Smooth muscle cell of bladder (primary cell): Measurements from ENCODE around the gene GDI1. TPM values are rescaled to one million over a fixed set of nuclear protein-coding genes. Genes with fewer than 3 reads are reported as not detected.

Experiments
- total RNA-seq: library from RNA; depleted of rRNA; stranded (reverse); fragments of >200 nt; gene quantifications from 2 replicates; pipeline ENCODE4 v1.2.3, GENCODE V29; 2014

GDI1 gene
- 58.6 and 81.1 TPM in 2 replicates for total RNA-seq

DNA sequence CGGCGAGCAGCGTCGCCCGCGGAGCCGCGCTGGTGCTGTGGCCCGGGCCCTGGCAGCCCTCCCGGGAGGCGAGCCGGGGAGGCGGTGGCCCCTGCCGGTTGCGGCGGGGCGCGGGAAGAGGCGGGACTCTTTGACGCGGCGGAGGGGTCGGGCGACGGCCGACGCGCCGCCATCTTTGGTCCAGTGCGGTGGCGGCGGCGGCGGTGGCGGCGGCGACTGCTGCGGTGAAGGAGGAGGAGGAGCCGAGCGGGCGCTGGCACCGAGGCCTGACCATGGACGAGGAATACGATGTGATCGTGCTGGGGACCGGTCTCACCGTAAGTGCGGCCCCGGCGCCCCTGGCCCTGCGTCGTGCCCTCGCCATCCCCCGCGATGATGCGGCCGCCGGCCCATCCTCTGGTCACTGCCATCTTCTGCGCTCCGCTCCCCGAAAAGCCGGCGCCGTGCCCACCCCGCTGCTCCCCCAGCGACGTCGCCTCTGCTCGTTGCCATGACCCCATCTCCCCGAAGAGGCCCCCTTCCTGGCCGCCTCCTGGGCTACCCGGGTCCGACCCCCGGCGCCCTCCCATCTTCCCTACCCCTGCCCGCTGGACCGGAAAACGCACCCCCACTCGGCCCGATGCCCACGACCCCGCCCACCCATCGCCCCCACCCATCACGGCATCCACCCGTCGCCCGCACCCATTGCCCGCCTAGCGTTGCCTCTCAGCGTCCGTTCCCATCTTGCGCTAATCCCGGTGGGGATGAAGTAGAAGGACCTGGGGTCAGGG lies at the start of gene GDI1:
TSS of gene GDI1 (plus strand) at position 172 of the 770 bp plus-strand sequence. CDS start at position 273, 101 bp downstream.

DNA sequence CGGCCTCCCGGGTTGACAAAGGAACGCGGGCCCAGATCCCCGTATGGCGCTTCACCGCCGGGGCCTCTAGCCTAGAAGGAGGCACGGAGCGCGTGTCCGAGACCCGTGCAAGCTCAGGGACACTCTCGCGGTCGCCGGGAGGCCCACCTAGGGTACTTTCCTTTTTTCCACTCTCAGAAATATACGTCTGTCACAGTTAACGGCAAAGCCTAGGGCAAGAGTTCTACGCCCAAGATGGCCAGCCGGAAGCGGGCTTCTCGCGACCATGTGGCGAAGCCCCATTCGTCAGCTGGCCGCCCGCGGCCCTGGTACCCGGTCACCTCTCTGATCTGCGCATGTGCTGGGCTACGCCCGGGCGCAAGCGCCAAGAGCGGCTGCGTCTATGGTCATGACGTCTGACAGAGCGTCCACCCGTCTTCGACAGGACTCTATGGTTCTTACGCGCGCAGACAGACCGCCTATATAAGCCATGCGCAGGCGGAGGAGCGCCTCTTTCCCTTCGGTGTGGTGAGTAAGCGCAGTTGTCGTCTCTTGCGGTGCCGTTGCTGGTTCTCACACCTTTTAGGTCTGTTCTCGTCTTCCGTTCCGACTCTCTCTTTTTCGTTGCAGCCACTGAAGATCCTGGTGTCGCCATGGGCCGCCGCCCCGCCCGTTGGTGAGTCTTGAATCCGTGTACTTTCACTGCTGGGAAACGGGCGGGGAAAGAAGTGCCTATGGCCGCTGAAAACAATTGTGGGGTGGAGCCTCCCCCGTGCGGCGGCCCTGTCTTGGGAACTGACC lies 38.9 kb upstream of the GDI1 start, which contains the start of gene RPL10:
TSS of gene RPL10 (plus strand) at position 490 of the 780 bp plus-strand sequence. CDS start at position 633, 143 bp downstream.

DNA sequence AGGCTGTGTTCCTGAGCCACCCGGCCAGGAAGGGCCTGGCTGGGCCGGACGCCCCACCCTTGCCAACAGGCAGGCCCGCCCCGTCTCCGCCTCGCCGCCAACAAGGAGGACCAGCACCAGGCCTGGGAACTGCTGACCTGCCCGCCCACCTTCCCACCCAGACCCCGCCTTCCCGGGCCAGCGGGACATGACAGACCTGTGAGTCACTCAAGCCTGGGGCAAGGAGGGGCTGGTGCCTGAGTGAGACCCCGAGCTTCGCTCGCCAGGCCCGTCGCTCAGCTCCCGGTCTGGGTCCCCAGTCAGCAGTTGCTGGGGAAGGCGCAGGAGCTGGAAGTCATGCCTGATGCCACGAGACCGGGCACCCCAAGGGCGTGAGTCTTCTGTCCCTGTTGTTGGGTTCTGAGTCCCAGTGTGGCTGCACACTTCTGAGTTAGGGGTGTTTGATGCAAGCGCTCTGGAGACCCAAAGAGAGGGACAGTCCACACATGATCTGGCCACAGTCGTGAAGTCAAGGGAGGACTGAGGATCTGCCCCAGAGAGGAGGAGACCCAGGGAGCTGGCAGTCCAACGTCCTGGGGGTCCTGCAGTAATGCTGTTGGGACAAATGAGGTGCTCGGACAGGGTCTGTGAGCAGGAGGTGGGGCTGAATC lies 27.6 kb upstream of the GDI1 start, which contains the start of gene DNASE1L1:
TSS of gene DNASE1L1 (minus strand) at position 33 of the 650 bp plus-strand sequence. CDS start 3,686 bp downstream, outside the sequence.

DNA sequence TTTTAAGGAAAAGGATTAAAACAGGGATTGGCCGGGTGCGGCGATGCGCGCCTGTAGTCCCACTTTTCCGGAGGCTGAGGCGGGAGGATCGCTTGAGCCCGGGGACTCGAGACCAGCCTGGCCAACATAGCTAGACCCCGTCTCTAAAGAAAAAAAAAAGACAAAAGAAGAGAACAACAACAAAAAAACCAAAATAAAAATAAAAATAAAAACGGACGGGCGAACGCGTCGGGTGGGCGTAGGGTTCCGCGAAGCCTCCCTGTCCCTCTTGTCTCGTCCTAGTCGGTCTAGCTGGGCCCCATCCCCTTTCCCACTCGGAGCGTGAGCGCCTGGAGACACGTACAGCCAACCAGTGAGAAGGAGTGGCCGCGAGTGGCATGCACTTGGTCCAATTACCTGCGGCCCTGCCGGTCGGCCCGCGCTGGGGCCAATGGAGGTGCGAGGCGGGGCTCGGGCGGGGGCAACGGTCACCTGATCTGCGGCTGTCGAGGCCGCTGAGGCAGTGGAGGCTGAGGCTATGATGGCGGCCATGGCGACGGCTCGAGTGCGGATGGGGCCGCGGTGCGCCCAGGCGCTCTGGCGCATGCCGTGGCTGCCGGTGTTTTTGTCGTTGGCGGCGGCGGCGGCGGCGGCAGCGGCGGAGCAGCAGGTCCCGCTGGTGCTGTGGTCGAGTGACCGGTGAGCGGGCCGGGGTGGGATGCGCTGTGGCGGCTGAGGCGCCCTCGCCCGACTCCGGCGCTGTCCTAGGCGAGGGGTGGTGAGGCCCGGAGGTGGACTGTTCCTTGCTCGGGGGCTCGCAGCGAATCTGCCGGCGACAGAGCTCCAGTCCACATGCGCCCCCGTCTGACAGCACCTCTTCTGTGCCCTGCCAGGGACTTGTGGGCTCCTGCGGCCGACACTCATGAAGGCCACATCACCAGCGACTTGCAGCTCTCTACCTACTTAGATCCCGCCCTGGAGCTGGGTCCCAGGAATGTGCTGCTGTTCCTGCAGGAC lies 8.5 kb upstream of the GDI1 start, which contains the start of gene ATP6AP1:
TSS of gene ATP6AP1 (plus strand) at position 502 of the 996 bp plus-strand sequence. CDS start at position 518, 16 bp downstream.

DNA sequence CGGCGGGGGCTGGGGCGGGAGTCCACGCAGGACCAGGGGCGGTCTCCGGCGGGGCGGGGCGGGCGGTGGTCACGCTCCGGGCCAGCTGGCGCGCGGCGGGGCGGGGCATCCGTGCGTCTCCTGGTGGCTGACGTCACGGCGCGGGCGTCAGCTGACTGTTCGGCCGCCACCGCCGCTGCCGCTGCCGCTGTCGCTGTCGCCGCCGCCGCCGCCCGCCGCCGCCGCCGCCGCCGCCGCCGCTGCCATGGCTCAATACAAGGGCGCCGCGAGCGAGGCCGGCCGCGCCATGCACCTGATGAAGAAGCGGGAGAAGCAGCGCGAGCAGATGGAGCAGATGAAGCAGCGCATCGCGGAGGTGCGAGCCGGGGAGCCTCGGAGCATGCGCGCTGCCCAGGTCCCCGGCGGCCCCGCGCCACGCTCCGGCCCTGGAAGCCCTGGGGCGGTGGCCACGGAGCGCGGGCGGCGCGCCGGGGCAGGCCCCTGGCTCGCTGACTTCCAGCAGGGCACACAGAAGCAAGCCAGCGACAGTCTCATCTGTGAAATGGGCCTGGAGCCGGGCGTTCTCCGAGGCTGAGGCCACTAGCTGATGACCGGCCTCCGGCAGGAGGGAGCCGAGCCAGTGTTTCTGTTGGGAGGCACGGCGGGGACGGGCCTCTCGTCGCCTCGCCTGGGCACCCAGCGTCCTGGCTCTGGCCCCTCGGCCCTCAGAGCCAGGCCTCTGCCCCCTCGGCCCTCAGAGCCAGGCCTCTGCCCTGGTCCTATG lies 7.2 kb downstream of the GDI1 start, which contains the start of gene FAM50A:
TSS of gene FAM50A (plus strand) at position 150 of the 763 bp plus-strand sequence. CDS start at position 245, 95 bp downstream.

DNA sequence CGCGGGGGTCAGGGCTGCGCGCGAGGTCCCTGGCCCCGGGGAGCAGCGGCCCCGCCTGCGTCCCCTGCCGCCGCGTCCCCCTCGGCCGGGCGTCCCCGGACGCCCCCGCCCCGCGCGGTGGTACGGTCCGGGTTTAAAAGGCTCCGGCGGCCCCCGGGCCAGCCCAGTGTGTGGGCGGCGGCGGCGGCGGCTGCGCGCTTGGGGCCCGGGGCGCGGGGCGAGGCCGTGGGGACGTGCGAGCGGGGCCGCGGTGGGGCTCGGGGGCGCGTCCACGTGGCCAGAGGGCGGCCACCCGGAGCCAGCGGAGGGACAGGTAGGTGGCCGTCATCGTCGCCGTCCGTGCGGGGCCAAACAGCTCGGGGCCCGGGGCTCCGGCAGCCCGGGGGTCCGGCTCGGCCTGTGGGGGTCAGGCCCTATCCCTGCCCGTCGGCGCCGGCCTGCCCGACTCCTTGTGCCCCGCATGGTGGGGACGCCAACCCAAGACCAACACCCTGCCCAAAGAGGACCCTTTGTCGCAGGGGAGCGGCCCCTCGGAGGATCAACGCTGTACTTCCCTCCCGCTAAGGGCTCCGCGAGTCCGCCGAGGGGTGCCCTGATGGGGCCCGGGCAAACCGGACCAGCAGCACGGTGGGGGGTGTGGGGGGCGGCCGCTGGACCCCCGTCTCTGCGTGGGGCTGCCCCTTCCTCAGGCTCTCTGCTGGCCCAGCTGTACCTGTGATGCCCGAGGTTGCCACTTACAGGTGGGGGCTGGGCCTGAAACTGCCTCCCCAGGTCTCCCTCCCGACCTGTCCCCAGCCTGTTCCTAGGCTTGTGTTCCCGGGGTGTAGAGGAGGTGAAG lies 21.4 kb downstream of the GDI1 start, which contains the start of gene PLXNA3:
TSS of gene PLXNA3 (plus strand) at position 166 of the 838 bp plus-strand sequence. CDS start 1,903 bp downstream, outside the sequence.

DNA sequence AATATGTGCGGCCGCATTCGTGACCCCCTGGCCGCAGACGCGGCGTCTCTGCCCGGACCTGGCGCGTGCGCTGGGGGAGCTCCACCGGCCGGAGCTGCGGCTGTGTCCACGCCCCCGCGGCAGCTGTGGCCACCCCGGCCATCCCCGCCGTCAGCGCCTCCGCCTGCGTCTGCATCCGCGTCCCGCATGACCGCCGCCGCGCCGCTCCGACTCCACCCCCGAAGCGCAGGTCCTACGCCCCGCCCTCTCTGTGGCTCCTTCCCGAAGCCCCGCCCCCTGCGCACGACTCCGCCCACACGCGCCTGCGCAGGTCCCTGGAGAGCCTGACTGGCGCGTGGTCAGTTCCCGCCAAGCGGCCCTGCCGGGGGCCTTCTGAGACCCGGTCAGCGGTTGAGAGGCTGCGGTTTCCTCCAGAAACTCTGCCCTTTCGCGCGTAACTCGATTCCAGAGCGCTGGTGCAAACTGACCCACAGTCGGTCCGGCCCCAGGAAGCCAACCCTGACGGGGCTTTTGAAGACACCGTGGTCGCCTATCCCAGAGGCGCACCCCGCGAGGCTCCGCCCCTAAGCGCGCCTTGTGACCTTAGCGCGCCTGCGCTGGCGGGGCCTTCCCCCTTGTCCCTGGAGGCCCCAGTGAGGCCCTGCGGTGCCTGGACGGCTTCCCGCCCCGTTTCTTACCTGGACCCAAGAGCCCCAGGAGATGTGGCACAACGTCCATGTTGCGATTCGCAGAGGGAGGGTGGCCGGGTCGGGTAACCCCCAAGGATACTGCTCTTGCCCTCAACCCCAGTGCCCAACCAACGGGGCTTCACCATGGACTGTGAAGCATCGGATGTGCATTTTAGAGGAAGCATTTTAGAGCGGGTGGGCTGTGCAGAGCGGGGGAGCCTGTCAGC lies 42.0 kb downstream of the GDI1 start, which contains the start of gene LAGE3:
TSS of gene LAGE3 (minus strand) at position 554 of the 895 bp plus-strand sequence. CDS start at position 188, 366 bp downstream.

DNA sequence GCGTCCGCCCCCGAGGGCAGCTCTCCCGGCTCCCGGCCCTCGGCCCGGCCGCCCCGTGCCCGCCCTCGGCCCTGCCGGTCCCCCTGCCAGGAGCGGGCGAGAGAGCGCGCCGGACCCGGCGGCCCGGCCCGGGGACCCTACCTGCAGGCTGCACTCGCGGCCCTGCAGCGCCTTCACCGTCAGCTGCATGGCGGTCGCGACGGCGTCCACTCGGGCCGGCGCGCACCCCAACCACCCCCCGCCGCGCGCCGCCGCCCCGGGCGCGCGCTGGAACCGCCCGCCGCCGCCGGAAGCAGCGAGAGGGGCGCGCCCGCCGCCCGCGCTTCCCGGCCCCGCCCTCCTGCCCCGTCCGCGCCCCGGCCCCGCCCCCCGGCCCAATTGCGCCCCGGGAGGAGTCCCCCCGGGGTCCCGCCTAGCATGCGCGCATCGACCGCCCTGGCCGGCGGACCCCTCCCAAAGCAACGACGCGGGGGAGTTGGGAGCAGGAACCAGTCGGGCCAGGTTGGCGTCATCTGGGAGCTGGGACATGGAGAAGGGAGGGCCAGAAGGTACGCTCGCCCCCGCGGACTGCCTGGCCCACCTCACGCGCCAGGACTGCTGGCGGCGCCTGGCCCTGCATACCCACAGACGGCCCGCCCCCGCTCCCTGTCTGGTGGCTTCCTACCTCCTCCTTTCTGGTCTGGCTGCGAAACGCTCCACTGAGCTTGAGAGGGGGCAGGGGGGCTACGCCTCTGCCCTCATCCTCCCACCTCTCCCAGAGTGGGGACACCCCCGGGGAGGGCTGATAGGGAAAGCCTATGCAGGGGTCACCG lies 49.6 kb downstream of the GDI1 start, which contains the start of gene UBL4A:
TSS of gene UBL4A (minus strand) at position 220 of the 812 bp plus-strand sequence. CDS start at position 189, 31 bp downstream.

DNA sequence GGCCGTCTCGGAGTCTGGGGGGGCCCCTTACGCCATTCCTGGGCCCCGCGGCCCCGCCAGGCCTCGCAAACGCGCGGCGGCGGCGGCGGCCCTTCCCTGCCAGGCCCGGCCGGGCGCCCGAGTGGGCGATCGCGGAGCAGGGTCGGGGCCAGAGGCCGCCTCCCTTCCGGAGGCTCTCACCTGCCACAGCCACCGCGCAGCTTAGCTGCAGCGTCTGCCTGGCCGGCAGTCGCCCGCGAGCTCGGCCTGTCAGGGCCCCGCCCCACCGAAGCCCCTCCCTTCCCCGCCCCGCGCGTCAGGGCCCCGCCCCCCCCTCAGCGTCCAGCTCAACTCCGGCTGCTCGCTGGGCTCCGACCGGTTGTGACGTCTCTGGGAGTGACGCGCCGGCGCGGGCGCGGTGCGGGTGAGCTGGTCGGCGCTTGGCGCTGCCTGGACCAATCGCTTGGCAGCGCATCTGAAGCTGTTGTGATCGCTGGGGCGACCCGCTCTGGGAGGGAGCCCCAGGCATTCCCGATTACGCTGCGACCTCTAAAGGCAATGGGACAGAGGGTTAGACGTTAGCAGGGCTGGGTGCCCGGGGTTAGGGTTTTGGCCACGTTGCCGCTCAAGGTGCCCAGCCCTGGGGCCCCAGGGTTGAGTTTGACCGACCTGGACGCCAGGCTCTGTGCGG lies 53.6 kb downstream of the GDI1 start, which contains the start of gene SLC10A3:
TSS of gene SLC10A3 (minus strand) at position 216 of the 670 bp plus-strand sequence. CDS start 1,689 bp downstream, outside the sequence.

Other genes starting within 250 kb of the GDI1 start
- not detected in 2 replicates for gene OPN1MW2, start 217.4 kb upstream of the GDI1 start, total RNA-seq
- not detected in 2 replicates for gene OPN1MW3, start 179.6 kb upstream of the GDI1 start, total RNA-seq
- gene TEX28, start 142.0 kb upstream of the GDI1 start, total RNA-seq = not detected in 2 replicates
- gene TKTL1, start 141.4 kb upstream of the GDI1 start, total RNA-seq = not detected in 2 replicates
- 1,760 and 2,009 TPM in 2 replicates for gene FLNA, start 62.5 kb upstream of the GDI1 start, total RNA-seq
- 20.9 and 21.5 TPM in 2 replicates for gene EMD, start 57.9 kb upstream of the GDI1 start, total RNA-seq
- gene RPL10, start 38.8 kb upstream of the GDI1 start, total RNA-seq = 2,454 and 2,688 TPM in 2 replicates
- gene DNASE1L1, start 27.9 kb upstream of the GDI1 start, total RNA-seq = 65.9 and 68.6 TPM in 2 replicates
- gene TAFAZZIN, start 25.6 kb upstream of the GDI1 start, total RNA-seq = 10.8 and 14.1 TPM in 2 replicates
- 46.6 and 57.0 TPM in 2 replicates for gene ATP6AP1, start 8.5 kb upstream of the GDI1 start, total RNA-seq
- gene FAM50A, start 7.0 kb downstream of the GDI1 start, total RNA-seq = 101 and 107 TPM in 2 replicates
- gene PLXNA3, start 21.1 kb downstream of the GDI1 start, total RNA-seq = 6.7 and 17.0 TPM in 2 replicates
- 13.7 and 18.5 TPM in 2 replicates for gene LAGE3, start 42.1 kb downstream of the GDI1 start, total RNA-seq
- gene UBL4A, start 49.5 kb downstream of the GDI1 start, total RNA-seq = 30.3 and 39.9 TPM in 2 replicates
- gene SLC10A3, start 53.5 kb downstream of the GDI1 start, total RNA-seq = 11.8 and 22.7 TPM in 2 replicates
- 32.1 and 41.6 TPM in 2 replicates for gene FAM3A, start 79.1 kb downstream of the GDI1 start, total RNA-seq
- gene G6PD, start 109.7 kb downstream of the GDI1 start, total RNA-seq = 90.3 and 91.0 TPM in 2 replicates
- gene IKBKG, start 110.5 kb downstream of the GDI1 start, total RNA-seq = 13.4 and 13.7 TPM in 2 replicates
- 0.18 TPM in 1 of 2 replicates, not detected in the other for gene CTAG1A, start 148.0 kb downstream of the GDI1 start, total RNA-seq
- gene CTAG1B, start 182.1 kb downstream of the GDI1 start, total RNA-seq = not detected in 2 replicates
- gene CTAG2, start 216.4 kb downstream of the GDI1 start, total RNA-seq = not detected in 2 replicates